ENCODE results near the gene SLC23A3. TPM values are rescaled to one million over a fixed set of nuclear protein-coding genes. Genes with fewer than 3 reads are reported as not detected.
A peak's percentile ranks its signal among the peaks of the same experiment; 100 is the strongest.
"Not testable (repeated sequence)": the region's sequence is repeated elsewhere in the genome, so short reads cannot be mapped to it uniquely, and the experiment has no call there.

The SLC23A3 gene
- total RNA-seq, 1 donor from 2014 or later: 0.92 TPM

- DNase-seq: no peak
Measured at GRCh38 chr2:219204425-219205164, 34.8 kb upstream of the SLC23A3 start.

- not testable (repeated sequence) for DNase-seq
Measured at GRCh38 chr2:219201331-219201730, 31.5 kb upstream of the SLC23A3 start.

- not testable (repeated sequence) for DNase-seq
Measured at GRCh38 chr2:219200502-219201326, 30.9 kb upstream of the SLC23A3 start.

GRCh38 chr2:219199470-219200211 lies 29.8 kb upstream of the SLC23A3 start:
- DNase-seq: no peak

- no peak for DNase-seq
Measured at GRCh38 chr2:219198974-219199373, 29.1 kb upstream of the SLC23A3 start.

GRCh38 chr2:219197388-219197787 lies 27.6 kb upstream of the SLC23A3 start:
- DNase-seq: no peak

GRCh38 chr2:219186754-219187456 lies 17.1 kb upstream of the SLC23A3 start:
- DNase-seq: no peak

GRCh38 chr2:219184121-219184520 lies 14.3 kb upstream of the SLC23A3 start:
- DNase-seq: no peak

GRCh38 chr2:219183151-219183772 lies 13.4 kb upstream of the SLC23A3 start:
- no peak for DNase-seq

- no peak for DNase-seq
Measured at GRCh38 chr2:219182331-219183150, 12.7 kb upstream of the SLC23A3 start.

GRCh38 chr2:219181531-219181930 lies 11.7 kb upstream of the SLC23A3 start:
- no peak for DNase-seq

- DNase-seq: no peak
Measured at GRCh38 chr2:219180961-219181360, 11.1 kb upstream of the SLC23A3 start.

GRCh38 chr2:219179601-219180465 lies 10.0 kb upstream of the SLC23A3 start:
- DNase-seq: no peak

- DNase-seq: peak; percentile 49
Measured at GRCh38 chr2:219178377-219179175, 8.7 kb upstream of the SLC23A3 start.

- peak; percentile 96 for DNase-seq
Measured at GRCh38 chr2:219177552-219178376, 7.9 kb upstream of the SLC23A3 start, which contains the start of gene RETREG2. Gene RETREG2, plus strand, starts transcription at chr2:219178275. Its CDS starts 78 bp downstream, at chr2:219178353.

- DNase-seq: peak; percentile 93
Measured at GRCh38 chr2:219176818-219177551, 7.2 kb upstream of the SLC23A3 start, which contains the start of gene CNPPD1. Gene CNPPD1, minus strand, starts transcription at chr2:219176925. Its CDS starts 97 bp downstream, at chr2:219176828.
